Measurements from ENCODE around the gene COG5. TPM values are rescaled to one million over a fixed set of nuclear protein-coding genes. Genes with fewer than 3 reads are reported as not detected.

COG5 gene
- total RNA-seq, 6 experiments from 2014 or later: 13.9 to 21.3 (median 15.5) TPM

DNA sequence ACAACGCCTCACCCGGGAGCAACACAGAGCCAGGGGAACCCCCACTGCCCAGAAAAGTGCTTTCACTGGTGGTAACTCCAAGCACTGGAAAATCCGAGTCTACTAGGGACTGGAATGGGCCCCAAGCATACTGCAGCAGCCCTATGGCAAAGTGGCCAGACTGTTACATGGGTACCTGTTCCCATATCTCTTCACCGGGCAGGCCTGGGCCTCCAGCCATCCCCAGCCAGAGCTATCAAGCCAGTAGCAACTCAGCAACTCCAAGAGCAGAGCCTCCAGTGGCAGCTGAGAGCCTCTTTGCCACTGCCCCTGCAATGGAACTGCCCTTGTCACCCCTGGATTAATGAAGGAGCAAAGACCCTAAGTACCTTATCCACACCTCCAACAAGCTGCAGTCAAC lies 321.5 kb downstream of the COG5 start:
- no peaks in the 10 kb centered on the region for H3K27me3 ChIP-seq
- H3K27ac ChIP-seq: no peak overlapping the region
- WGBS (ENCODE audit: insufficient coverage, low coverage, low lambda C conversion rate, missing lambda C conversion rate): 100% methylated on average over 2 of the region's 4 CpGs
- TF ChIP-seq, protein P1, sequence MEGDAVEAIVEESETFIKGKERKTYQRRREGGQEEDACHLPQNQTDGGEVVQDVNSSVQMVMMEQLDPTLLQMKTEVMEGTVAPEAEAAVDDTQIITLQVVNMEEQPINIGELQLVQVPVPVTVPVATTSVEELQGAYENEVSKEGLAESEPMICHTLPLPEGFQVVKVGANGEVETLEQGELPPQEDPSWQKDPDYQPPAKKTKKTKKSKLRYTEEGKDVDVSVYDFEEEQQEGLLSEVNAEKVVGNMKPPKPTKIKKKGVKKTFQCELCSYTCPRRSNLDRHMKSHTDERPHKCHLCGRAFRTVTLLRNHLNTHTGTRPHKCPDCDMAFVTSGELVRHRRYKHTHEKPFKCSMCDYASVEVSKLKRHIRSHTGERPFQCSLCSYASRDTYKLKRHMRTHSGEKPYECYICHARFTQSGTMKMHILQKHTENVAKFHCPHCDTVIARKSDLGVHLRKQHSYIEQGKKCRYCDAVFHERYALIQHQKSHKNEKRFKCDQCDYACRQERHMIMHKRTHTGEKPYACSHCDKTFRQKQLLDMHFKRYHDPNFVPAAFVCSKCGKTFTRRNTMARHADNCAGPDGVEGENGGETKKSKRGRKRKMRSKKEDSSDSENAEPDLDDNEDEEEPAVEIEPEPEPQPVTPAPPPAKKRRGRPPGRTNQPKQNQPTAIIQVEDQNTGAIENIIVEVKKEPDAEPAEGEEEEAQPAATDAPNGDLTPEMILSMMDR (IDR thresholded peaks at IDR 0.05): no peak
- no peak for TF ChIP-seq POLR2A (IDR thresholded peaks at IDR 0.05)
- no peak for DNase-seq
- H3K4me3 ChIP-seq: no peak overlapping the region
- ATAC-seq: no peak
- no peaks in the 10 kb centered on the region for H3K36me3 ChIP-seq
- H3K4me1 ChIP-seq: no peaks in the 10 kb centered on the region
- intact Hi-C loops (cut with DNase I): no loop called here
- no peaks in the 10 kb centered on the region for H3K9me3 ChIP-seq

DNA sequence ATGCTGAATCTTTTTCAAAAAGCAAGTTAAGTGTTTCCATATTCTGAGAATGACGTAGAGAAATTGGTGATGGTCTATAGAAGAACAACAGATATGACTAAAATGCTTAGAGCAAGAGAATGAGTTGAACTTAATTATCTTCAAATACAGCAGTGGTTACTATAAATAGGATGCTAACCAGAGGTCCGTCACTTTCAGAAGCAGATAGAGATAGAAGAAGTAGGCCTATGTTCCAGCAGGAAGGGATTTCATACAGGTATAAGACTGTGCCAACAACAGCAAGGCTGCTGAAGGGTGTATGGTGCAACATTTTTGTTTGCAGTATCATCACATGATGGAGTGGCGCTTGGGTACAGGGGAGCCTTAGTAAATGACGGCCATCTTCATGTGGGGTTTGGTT lies 326.3 kb downstream of the COG5 start:
- no peak overlapping the region for H3K27ac ChIP-seq
- no peaks in the 10 kb centered on the region for H3K27me3 ChIP-seq
- DNase-seq (no peak), ATAC-seq (no peak)
- no peak overlapping the region for H3K4me3 ChIP-seq
- WGBS (ENCODE audit: insufficient coverage, low coverage, low lambda C conversion rate, missing lambda C conversion rate): 93% methylated on average over 4 of the region's 4 CpGs
- no peaks in the 10 kb centered on the region for H3K9me3 ChIP-seq
- intact Hi-C loops (cut with DNase I): no loop called here
- no peak for TF ChIP-seq POLR2A (IDR thresholded peaks at IDR 0.05)
- TF ChIP-seq, protein P1 (IDR thresholded peaks at IDR 0.05): no peak
- no peaks in the 10 kb centered on the region for H3K4me1 ChIP-seq
- no peaks in the 10 kb centered on the region for H3K36me3 ChIP-seq

DNA sequence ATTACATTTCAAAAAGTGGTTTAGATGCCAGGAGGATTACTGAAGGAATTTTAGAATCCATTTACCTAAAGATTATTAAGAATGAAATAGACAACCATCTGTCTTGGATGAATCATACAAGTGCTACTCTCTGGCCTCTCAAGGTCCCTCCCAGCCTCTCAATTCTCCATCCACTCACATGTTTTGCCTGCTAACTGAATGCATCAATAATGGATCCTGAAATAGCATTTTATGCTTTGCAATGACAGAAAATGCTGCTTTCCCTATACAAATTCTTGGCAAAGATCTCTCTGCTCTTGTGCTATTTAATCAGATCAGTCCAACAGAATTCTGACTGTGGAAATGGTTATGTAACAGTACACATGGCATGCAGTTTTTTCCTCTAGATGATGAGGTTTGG lies 326.9 kb downstream of the COG5 start:
- DNase-seq (no peak), ATAC-seq (no peak)
- Histone ChIP-seq H3K4me1 (no peaks in the 10 kb centered on the region), H3K27me3 (no peaks in the 10 kb centered on the region), H3K4me3 (no peak overlapping the region), H3K27ac (no peak overlapping the region), H3K36me3 (no peaks in the 10 kb centered on the region), H3K9me3 (no peaks in the 10 kb centered on the region)
- TF ChIP-seq, protein P1 (IDR thresholded peaks at IDR 0.05): no peak
- no peak for TF ChIP-seq POLR2A (IDR thresholded peaks at IDR 0.05)
- intact Hi-C loops (cut with DNase I): no loop called here

DNA sequence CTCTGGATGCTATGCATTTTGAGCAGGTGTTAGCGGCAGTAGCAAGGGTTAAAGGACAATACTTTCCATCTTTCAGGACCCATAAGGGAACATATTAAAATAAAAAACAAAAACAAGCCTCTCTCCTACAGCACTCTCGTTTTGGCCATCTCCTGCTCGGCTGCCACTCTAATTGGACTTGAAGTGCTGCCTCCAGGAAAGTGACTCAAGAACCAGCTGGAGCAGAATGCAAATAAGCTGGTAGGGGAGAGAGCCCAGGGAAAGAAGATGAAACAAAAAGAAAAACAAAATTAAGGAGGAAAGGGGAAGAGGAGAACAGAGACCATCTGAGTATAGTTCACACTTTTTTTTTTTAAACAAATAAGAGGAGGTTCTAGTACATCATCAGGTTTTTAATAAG lies 329.3 kb downstream of the COG5 start:
- no peak overlapping the region for H3K4me3 ChIP-seq
- no peak overlapping the region for H3K27ac ChIP-seq
- intact Hi-C loops (cut with DNase I): no loop called here
- H3K4me1 ChIP-seq: no peaks in the 10 kb centered on the region
- H3K36me3 ChIP-seq: no peaks in the 10 kb centered on the region
- DNase-seq (no peak), ATAC-seq (no peak)
- H3K27me3 ChIP-seq: no peaks in the 10 kb centered on the region
- TF ChIP-seq, protein P1 (IDR thresholded peaks at IDR 0.05): no peak
- TF ChIP-seq POLR2A (IDR thresholded peaks at IDR 0.05): no peak
- H3K9me3 ChIP-seq: no peaks in the 10 kb centered on the region
- WGBS (ENCODE audit: insufficient coverage, low coverage, low lambda C conversion rate, missing lambda C conversion rate): 94% methylated on average over 3 of the region's 3 CpGs

DNA sequence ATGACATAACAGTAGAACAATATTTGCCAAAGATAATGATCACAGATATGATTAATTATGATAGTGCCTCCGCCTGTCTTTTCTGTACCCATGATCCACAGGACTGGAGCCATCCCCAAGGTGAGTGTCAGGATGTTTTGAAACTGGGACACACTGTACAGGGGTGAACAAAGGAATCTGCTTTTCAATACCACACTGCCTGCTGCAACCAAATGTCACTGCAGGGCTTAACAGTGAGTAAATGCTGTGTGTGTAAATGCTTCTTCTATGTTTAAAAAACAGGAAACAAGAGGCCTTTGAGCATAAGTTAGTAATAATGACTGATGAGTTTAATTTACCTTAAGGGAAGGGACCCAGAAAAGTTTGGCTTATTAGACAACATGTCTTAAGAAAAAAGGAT lies 329.7 kb downstream of the COG5 start:
- no peak for ATAC-seq
- WGBS (ENCODE audit: insufficient coverage, low coverage, low lambda C conversion rate, missing lambda C conversion rate): 100% methylated on average over 1 of the region's 1 CpG
- Histone ChIP-seq H3K4me3 (no peak overlapping the region), H3K27ac (no peak overlapping the region), H3K9me3 (no peaks in the 10 kb centered on the region), H3K27me3 (no peaks in the 10 kb centered on the region), H3K36me3 (no peaks in the 10 kb centered on the region), H3K4me1 (no peaks in the 10 kb centered on the region)
- no peak for TF ChIP-seq POLR2A (IDR thresholded peaks at IDR 0.05)
- TF ChIP-seq, protein P1 (IDR thresholded peaks at IDR 0.05): no peak
- intact Hi-C loops (cut with DNase I): no loop called here
- no peak for DNase-seq

Measured in right lobe of liver (tissue), 6 donors.